Calu3 (cell line): ENCODE data around the gene ZSCAN5C. TPM values are rescaled to one million over a fixed set of nuclear protein-coding genes. Genes with fewer than 3 reads are reported as not detected.
A peak's percentile ranks its signal among the peaks of the same experiment; 100 is the strongest.
"Not testable (repeated sequence)": the region's sequence is repeated elsewhere in the genome, so short reads cannot be mapped to it uniquely, and the experiment has no call there.

ENCODE experiments used
- BruUV-seq: library from RNA; stranded (reverse); fragments of 400-500 nt; replicated peaks from 2 replicates; lab custom pipeline; 2021; lab: Mats Ljungman, UMichigan
- CTCF ChIA-PET: fragments of 300-600 bp; sonication (Branson Sonifier 250); formaldehyde crosslinking; loops from one replicate; lab custom pipeline; 2022; ENCODE audit warnings: antibody characterized with exemption; lab: Charles Lee
- DNase-seq: peaks from one replicate; pipeline ENCODE4 v3.0.0; 2022
- H3K27ac Mint-ChIP-seq: one replicate; pipeline ENCODE4 v1.8.0; 2022; ENCODE audit warnings: mixed read lengths; ENCODE audit not compliant: unreplicated experiment
- H3K27me3 Mint-ChIP-seq: one replicate; pipeline ENCODE4 v1.8.0; 2022; ENCODE audit warnings: mixed read lengths; ENCODE audit not compliant: unreplicated experiment
- H3K36me3 Mint-ChIP-seq: one replicate; pipeline ENCODE4 v1.8.0; 2022; ENCODE audit warnings: mild to moderate bottlenecking, moderate library complexity, mixed read lengths; ENCODE audit not compliant: insufficient read depth, unreplicated experiment
- H3K4me1 Mint-ChIP-seq: one replicate; pipeline ENCODE4 v1.8.0; 2022; ENCODE audit warnings: mild to moderate bottlenecking, low read depth, mixed read lengths; ENCODE audit not compliant: unreplicated experiment
- H3K4me3 Mint-ChIP-seq: one replicate; pipeline ENCODE4 v1.8.0; 2022; ENCODE audit warnings: mild to moderate bottlenecking, low read depth, moderate library complexity, mixed read lengths; ENCODE audit not compliant: unreplicated experiment
- H3K9me3 Mint-ChIP-seq: one replicate; pipeline ENCODE4 v1.8.0; 2022; ENCODE audit warnings: low read depth, mixed read lengths; ENCODE audit not compliant: unreplicated experiment
- intact Hi-C: fragments of 100-400 bp; cut with micrococcal nuclease; formaldehyde crosslinking; loops from one replicate; pipeline ENCODE4 v1.10.0; 2022; ENCODE audit not compliant: unreplicated experiment
- total RNA-seq: library from RNA; stranded (reverse); gene quantifications from 2 replicates; pipeline ENCODE4 v1.2.3, GENCODE V29; 2022
- TF ChIP-seq, protein P1 (sequence below): fragments of 200-600 bp; IDR thresholded peaks from one replicate; pipeline ENCODE4 v1.8.0; 2022; ENCODE audit warnings: antibody characterized with exemption; ENCODE audit not compliant: unreplicated experiment

The ZSCAN5C gene
- total RNA-seq, 1 experiment from 2014 or later: not detected

DNA sequence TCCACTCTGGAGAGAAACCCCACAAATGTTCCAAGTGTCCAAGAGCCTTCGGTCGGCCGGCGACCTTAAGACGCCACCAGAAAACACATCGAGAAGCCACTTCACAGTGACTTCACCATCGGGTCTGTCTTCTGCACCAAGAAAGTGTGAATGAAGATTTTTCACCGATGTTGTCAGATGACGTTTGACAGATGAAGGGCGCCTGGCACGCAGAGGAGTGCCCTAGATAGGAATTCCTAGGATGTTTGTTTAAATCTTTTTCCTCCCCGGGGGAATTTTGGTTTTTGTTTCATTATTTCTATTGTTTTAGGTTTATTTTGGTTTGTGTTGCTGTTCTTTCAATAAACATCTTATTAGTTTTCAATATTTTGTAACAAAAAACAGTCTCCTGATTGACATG lies 7.0 kb downstream of the ZSCAN5C start:
- no peaks in the 10 kb centered on the region for H3K36me3 Mint-ChIP-seq
- CTCF ChIA-PET: no interaction called here
- peaks cover 2% of the 10 kb centered on the region for H3K9me3 Mint-ChIP-seq
- TF ChIP-seq, protein P1, sequence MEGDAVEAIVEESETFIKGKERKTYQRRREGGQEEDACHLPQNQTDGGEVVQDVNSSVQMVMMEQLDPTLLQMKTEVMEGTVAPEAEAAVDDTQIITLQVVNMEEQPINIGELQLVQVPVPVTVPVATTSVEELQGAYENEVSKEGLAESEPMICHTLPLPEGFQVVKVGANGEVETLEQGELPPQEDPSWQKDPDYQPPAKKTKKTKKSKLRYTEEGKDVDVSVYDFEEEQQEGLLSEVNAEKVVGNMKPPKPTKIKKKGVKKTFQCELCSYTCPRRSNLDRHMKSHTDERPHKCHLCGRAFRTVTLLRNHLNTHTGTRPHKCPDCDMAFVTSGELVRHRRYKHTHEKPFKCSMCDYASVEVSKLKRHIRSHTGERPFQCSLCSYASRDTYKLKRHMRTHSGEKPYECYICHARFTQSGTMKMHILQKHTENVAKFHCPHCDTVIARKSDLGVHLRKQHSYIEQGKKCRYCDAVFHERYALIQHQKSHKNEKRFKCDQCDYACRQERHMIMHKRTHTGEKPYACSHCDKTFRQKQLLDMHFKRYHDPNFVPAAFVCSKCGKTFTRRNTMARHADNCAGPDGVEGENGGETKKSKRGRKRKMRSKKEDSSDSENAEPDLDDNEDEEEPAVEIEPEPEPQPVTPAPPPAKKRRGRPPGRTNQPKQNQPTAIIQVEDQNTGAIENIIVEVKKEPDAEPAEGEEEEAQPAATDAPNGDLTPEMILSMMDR: no peak
- H3K4me1 Mint-ChIP-seq: no peaks in the 10 kb centered on the region
- H3K4me3 Mint-ChIP-seq: no peak overlapping the region
- peaks cover 68% of the 10 kb centered on the region for H3K27me3 Mint-ChIP-seq
- no peak for DNase-seq
- BruUV-seq: no TSS peak
- H3K27ac Mint-ChIP-seq: no peak overlapping the region
- intact Hi-C loops: no loop called here

DNA sequence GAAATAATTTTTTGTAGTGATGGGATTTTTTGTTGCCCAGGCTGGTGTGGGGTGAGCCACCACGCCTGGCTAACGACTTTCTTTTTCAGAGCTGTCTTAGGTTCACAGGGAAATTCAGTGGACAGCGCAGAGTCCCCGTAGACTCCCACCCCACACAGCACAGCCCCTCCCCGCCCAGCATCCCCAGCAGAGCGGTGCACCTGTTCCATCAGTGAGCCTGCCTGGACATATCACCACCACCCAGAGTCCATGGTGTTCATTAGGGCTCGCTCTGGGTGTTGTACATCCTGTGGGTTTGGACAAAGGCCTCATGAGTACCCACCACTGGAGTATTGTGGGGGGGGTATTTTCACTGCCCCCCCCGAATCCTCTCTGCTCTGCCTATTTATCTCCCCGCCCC lies 8.0 kb downstream of the ZSCAN5C start:
- H3K9me3 Mint-ChIP-seq, BruUV-seq, CTCF ChIA-PET, intact Hi-C loops, H3K27ac Mint-ChIP-seq, H3K4me1 Mint-ChIP-seq, H3K4me3 Mint-ChIP-seq, DNase-seq, H3K36me3 Mint-ChIP-seq: not testable (repeated sequence)
- peaks cover 76% of the 10 kb centered on the region for H3K27me3 Mint-ChIP-seq

DNA sequence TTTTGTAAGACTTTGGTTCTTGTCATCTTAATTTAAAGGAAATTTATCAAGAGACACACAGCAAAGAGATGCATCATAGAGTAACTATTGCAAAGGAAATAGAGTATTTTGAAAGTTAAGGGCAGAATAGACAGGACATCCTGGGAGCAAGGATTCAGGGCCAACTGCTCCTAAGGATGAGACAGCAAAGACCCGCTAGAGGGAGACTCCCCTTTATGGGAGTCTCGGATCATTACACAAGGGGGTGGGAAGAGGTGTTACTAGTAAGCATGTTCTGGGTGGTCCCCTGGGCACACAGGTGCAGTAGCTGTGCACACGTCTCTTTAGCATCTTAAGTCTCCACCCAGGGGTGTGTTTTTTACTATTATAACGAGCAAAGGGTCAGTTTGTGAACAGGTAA lies 9.6 kb downstream of the ZSCAN5C start:
- H3K4me3 Mint-ChIP-seq: no peak overlapping the region
- no TSS peak for BruUV-seq
- TF ChIP-seq, protein P1: no peak
- intact Hi-C loops: no loop called here
- CTCF ChIA-PET: interaction anchor here (0.6 kb wide), 1 partner anchor 541 kb away, joined by 4 read pairs; no protein-coding TSS in a partner anchor
- H3K27me3 Mint-ChIP-seq: peaks cover 59% of the 10 kb centered on the region
- peaks cover 2% of the 10 kb centered on the region for H3K9me3 Mint-ChIP-seq
- H3K4me1 Mint-ChIP-seq: no peaks in the 10 kb centered on the region
- H3K27ac Mint-ChIP-seq: no peak overlapping the region
- H3K36me3 Mint-ChIP-seq: no peaks in the 10 kb centered on the region
- DNase-seq: no peak

DNA sequence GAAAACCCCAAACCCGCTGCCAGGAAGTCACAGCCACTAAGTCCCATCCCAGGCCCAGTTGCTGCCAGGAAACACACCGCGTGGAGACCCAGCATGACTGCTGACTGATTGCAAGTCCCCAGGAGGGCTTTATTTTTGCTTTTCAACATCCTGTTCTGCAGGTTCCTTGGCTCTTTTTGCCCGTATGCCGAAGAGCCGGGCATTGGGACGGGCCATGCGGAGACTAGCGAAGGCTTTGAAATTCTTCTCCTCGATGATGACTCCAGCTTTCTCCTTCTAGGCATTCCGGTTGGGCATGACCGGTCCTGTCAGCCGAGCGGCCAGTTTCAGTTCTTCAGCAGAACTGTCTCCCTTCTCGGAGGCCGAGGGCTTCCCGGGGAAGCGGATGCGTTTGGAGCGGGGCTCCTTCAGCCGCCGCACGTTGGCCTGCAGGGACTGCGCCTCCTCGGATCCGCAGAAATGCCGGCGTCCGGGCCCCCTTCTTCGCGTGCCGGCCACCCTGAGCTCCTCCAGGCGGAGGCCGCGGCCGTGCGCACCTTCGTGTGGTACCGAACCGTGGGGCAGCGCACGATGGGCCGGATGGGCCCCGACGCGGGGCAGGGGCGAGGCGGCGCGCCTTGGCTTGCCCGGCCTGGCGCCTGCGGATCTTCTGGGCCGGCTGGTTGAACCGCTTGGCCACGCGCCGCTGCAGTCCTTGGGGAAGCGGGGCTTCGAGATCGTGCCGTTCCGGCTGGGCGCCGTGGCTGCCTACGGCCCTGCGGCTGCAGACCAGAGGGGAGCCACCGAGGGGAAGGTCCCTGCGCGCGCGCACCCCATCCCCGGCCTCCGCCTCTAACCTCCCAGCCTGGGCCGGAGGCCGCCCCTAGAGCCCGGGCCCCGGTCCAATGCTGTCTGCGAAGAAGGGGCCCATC lies 15.2 kb downstream of the ZSCAN5C start:
- TF ChIP-seq, protein P1: no peak
- Mint-ChIP-seq H3K27me3 (peaks cover 36% of the 10 kb centered on the region), H3K4me3 (peak overlapping the region; percentile 53), H3K36me3 (no peaks in the 10 kb centered on the region), H3K27ac (no peak overlapping the region), H3K9me3 (peaks cover 2% of the 10 kb centered on the region), H3K4me1 (no peaks in the 10 kb centered on the region)
- CTCF ChIA-PET: interaction anchor here (0.6 kb wide), 1 partner anchor 204 kb away, joined by 8 read pairs; no protein-coding TSS in a partner anchor
- intact Hi-C loops: no loop called here
- BruUV-seq: no TSS peak
- DNase-seq: peak; percentile 16

DNA sequence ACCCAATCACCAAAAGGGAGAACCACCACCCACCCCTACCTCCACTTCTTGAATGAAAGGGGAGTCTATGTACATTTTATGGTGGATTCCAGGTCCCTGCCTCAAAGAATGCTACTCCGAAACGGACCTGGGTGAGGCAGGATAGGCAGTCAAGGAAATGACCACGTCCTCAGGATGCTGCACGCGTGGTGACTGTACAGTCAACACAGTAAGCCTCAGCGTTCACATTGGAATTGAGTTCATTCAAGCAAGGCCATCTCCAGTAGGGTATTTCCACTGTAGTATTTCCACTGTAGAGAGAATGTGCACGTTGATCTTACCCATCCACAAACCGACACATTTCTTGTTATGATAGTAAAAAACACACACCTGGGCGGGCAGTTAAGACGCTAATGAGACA lies 16.9 kb downstream of the ZSCAN5C start:
- no peaks in the 10 kb centered on the region for H3K36me3 Mint-ChIP-seq
- H3K27me3 Mint-ChIP-seq: peaks cover 25% of the 10 kb centered on the region
- no peak for DNase-seq
- CTCF ChIA-PET: no interaction called here
- no peak overlapping the region for H3K27ac Mint-ChIP-seq
- H3K9me3 Mint-ChIP-seq: no peaks in the 10 kb centered on the region
- intact Hi-C loops: no loop called here
- no peaks in the 10 kb centered on the region for H3K4me1 Mint-ChIP-seq
- BruUV-seq: no TSS peak
- no peak overlapping the region for H3K4me3 Mint-ChIP-seq
- TF ChIP-seq, protein P1: no peak
